ENCODE results near the gene BAD.

Gene BAD

GRCh38 chr11:64284048-64284961 lies at the start of gene BAD:
Gene BAD, minus strand, starts transcription at chr11:64284665. Its CDS starts 297 bp downstream, at chr11:64284368.
- TF ChIP-seq CTCF (IDR thresholded peaks at IDR 0.05; ENCODE audit: control insufficient read depth, extremely low read depth, insufficient read depth) = no peak
- peak within 1 kb of the TSS; percentile 82 for H3K4me3 ChIP-seq (ENCODE audit: low read depth, low read length)
- DNase-seq (ENCODE audit: low read depth) = peak; percentile 64

DNA sequence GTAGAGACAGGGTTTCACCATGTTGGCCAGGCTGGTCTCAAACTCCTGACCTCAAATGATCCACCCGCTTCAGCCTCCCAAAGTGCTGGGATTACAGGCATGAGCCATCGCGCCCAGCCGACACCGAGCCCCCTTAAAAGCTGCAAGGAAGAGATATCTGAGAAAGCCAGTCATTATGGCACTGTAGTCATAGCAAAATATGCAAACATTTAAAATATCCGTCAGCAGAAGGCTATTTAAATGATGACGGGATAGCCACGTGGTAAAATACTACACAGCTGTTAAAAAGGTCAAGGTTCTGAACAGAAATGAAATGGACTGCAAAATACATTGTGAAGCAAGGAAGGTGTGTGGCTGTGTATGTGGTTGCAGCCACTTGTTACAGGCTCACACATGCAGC lies 49.1 kb upstream of the BAD start:
- DNase-seq (ENCODE audit: low read depth) = no peak
- H3K4me3 ChIP-seq (ENCODE audit: low read depth, low read length) = no peak overlapping the region
- TF ChIP-seq CTCF (IDR thresholded peaks at IDR 0.05; ENCODE audit: control insufficient read depth, extremely low read depth, insufficient read depth) = no peak

GRCh38 chr11:64331569-64332371 lies 47.3 kb upstream of the BAD start:
- H3K4me3 ChIP-seq (ENCODE audit: low read depth, low read length) = no peak overlapping the region
- no peak for DNase-seq (ENCODE audit: low read depth)
- TF ChIP-seq CTCF (IDR thresholded peaks at IDR 0.05; ENCODE audit: control insufficient read depth, extremely low read depth, insufficient read depth) = peak; percentile 9

GRCh38 chr11:64330888-64331287 lies 46.4 kb upstream of the BAD start:
- no peak overlapping the region for H3K4me3 ChIP-seq (ENCODE audit: low read depth, low read length)
- DNase-seq (ENCODE audit: low read depth) = no peak
- TF ChIP-seq CTCF (IDR thresholded peaks at IDR 0.05; ENCODE audit: control insufficient read depth, extremely low read depth, insufficient read depth) = no peak

- no peak overlapping the region for H3K4me3 ChIP-seq (ENCODE audit: low read depth, low read length)
- no peak for DNase-seq (ENCODE audit: low read depth)
- no peak for TF ChIP-seq CTCF (IDR thresholded peaks at IDR 0.05; ENCODE audit: control insufficient read depth, extremely low read depth, insufficient read depth)
Observed at GRCh38 chr11:64327993-64328392, 43.5 kb upstream of the BAD start.

DNA sequence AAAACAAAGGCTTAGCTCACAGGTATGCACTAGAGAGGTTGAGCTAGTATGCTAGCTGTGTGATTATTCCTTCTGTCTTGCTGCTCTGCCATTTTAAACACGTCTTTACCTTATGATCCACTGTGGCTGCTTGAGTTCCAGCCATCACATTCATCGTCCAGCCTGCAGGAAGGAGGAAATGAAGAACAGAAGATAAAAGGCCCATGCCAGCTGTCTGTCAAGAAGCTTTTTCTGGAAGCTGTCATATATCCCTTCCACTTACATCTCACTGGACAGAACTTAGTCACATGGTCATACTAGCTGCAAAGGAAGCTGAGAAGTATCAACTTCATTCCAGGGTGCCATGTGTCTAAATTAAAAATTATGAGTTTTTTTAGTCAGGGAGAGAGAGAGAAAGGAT lies 42.9 kb upstream of the BAD start:
- H3K4me3 ChIP-seq (ENCODE audit: low read depth, low read length) = no peak overlapping the region
- TF ChIP-seq CTCF (IDR thresholded peaks at IDR 0.05; ENCODE audit: control insufficient read depth, extremely low read depth, insufficient read depth) = no peak
- DNase-seq (ENCODE audit: low read depth) = no peak
